Gastroesophageal sphincter (tissue), 3 donors: ENCODE data around the gene TIGAR.

Experiments used
- EP300 ChIP-seq: sonication (generic); formaldehyde crosslinking; IDR thresholded peaks from one replicate; pipeline ENCODE4 v1.6.1; 2017; ENCODE audit warnings: antibody characterized with exemption, mild to moderate bottlenecking
- POLR2A ChIP-seq, 2 donors: fragments of 450-650 bp; IDR thresholded peaks; one replicate each; pipeline ENCODE4 v1.6.1; 2017; ENCODE audit warnings: antibody characterized with exemption in 2 of 2, mild to moderate bottlenecking in 2 of 2, moderate library complexity in 1 of 2
- POLR2AphosphoS5 ChIP-seq: sonication (generic); formaldehyde crosslinking; IDR thresholded peaks from one replicate; pipeline ENCODE4 v1.6.1; 2017; ENCODE audit warnings: antibody characterized with exemption
- TF ChIP-seq, protein P1 (sequence below), 4 experiments: fragments of 200-600 bp in 2 of 4; fragments of 450-650 bp in 2 of 4; sonication (generic) in 1 of 4; IDR thresholded peaks; one replicate each; pipeline ENCODE4 v1.5.1; 2017 to 2019; ENCODE audit warnings: antibody characterized with exemption in 4 of 4, mild to moderate bottlenecking in 2 of 4, moderate library complexity in 2 of 4

DNA sequence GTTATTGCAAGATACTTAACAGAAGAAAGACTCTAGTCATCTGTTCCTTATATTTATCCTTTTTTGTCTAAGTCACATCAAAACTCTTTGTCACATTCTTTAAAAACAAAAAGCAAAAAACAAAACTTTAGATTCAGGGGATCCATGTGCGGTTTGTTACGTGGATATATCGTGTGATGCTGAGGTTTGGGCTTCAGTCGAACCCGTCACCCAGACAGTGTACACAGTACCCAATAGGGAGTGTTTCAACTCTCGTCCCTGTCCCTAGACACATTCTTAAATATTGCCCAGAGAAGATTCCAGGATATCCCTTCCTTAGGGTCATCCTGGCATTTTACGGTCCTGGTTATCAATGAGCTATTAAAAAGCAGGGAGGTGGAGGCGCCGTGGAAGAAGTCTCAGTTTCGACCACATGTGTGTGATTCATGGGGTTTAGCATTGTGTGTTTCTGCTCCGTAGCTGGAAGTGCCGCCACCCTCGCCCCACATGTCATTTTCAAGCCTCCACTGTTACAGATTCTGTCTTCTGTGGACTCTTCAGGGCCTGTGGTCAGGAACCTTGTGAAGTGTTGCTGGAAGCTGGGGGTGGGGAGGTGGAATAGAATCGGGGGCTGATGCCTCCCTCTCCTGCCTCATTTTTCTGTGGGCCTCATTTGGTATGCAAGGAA is 27.6 kb upstream of the TIGAR start:
- TF ChIP-seq, protein P1, sequence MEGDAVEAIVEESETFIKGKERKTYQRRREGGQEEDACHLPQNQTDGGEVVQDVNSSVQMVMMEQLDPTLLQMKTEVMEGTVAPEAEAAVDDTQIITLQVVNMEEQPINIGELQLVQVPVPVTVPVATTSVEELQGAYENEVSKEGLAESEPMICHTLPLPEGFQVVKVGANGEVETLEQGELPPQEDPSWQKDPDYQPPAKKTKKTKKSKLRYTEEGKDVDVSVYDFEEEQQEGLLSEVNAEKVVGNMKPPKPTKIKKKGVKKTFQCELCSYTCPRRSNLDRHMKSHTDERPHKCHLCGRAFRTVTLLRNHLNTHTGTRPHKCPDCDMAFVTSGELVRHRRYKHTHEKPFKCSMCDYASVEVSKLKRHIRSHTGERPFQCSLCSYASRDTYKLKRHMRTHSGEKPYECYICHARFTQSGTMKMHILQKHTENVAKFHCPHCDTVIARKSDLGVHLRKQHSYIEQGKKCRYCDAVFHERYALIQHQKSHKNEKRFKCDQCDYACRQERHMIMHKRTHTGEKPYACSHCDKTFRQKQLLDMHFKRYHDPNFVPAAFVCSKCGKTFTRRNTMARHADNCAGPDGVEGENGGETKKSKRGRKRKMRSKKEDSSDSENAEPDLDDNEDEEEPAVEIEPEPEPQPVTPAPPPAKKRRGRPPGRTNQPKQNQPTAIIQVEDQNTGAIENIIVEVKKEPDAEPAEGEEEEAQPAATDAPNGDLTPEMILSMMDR (IDR thresholded peaks at IDR 0.05), result no peak
- no peak for TF ChIP-seq POLR2AphosphoS5
- TF ChIP-seq EP300, result no peak
- no peak for TF ChIP-seq POLR2A (IDR thresholded peaks at IDR 0.05)
